ENCODE data around the gene PTBP2.

DNA sequence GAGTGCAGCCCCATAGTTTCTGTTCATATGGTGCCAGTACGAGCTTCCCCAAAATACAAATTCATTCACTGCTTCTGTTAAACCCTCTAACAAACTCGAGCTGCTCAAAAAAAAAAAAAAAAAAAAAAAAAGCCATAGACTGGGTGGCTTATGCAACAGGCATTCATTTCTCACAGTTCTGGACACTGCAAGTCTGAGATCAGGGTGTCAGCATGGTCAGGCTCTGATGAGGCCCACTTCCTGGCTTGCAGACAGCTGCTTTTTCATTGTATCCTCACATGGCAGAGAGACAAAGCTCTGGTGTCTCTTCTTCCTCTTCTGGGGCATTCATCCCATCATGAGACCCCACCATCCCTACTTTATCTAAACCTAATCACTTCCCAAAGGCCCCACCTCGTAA, 121.6 kb downstream of the PTBP2 start:
- TF ChIP-seq, protein P1, sequence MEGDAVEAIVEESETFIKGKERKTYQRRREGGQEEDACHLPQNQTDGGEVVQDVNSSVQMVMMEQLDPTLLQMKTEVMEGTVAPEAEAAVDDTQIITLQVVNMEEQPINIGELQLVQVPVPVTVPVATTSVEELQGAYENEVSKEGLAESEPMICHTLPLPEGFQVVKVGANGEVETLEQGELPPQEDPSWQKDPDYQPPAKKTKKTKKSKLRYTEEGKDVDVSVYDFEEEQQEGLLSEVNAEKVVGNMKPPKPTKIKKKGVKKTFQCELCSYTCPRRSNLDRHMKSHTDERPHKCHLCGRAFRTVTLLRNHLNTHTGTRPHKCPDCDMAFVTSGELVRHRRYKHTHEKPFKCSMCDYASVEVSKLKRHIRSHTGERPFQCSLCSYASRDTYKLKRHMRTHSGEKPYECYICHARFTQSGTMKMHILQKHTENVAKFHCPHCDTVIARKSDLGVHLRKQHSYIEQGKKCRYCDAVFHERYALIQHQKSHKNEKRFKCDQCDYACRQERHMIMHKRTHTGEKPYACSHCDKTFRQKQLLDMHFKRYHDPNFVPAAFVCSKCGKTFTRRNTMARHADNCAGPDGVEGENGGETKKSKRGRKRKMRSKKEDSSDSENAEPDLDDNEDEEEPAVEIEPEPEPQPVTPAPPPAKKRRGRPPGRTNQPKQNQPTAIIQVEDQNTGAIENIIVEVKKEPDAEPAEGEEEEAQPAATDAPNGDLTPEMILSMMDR (IDR thresholded peaks at IDR 0.05), result no peak
- TF ChIP-seq POLR2AphosphoS5 (IDR thresholded peaks at IDR 0.05), result no peak

Measured in breast epithelium (tissue), 3 donors.